Pulmonary artery endothelial cell (primary cell): ENCODE data around the gene ATP5MC2. TPM values are rescaled to one million over a fixed set of nuclear protein-coding genes. Genes with fewer than 3 reads are reported as not detected.
A peak's percentile ranks its signal among the peaks of the same experiment; 100 is the strongest.
"Not testable (repeated sequence)": the region's sequence is repeated elsewhere in the genome, so short reads cannot be mapped to it uniquely, and the experiment has no call there.

Source experiments
- DNase-seq: peaks from one replicate; pipeline ENCODE4 v3.0.0-alpha.2; 2011; ENCODE audit warnings: low read depth, low spot score
- total RNA-seq: library from RNA; depleted of rRNA; stranded (reverse); fragments of >200 nt; gene quantifications from 2 replicates; pipeline ENCODE4 v1.2.3, GENCODE V29; 2014

ATP5MC2 gene
- total RNA-seq, 1 donor from 2014 or later = 144 TPM

- no peak for DNase-seq
Measured at GRCh38 chr12:53653595-53653994, 22.3 kb downstream of the ATP5MC2 start.

- DNase-seq = no peak
Measured at GRCh38 chr12:53652366-53652765, 23.5 kb downstream of the ATP5MC2 start.

- no peak for DNase-seq
Measured at GRCh38 chr12:53651737-53652136, 24.1 kb downstream of the ATP5MC2 start.

- not testable (repeated sequence) for DNase-seq
Measured at GRCh38 chr12:53646300-53646699, 29.6 kb downstream of the ATP5MC2 start.

DNA sequence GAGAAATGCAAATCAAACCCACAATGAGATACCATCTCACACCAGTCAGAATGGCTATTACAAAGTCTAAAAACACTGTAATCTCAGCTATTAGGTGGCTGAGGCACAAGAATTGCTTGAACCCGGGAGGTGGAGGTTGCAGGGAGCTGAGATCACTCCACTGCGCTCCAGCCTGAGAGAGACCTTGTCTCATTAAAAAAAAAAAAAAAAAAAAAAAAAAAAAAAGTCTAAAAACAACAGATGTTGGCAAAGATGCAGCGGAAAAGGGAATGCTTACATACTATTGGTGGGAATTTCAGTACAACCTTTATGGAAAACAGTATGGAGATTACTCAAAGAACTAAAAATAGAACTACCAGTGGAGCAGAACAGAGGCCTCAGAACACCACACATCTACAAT lies 30.7 kb downstream of the ATP5MC2 start:
- DNase-seq = no peak

GRCh38 chr12:53644133-53644532 lies 31.8 kb downstream of the ATP5MC2 start:
- no peak for DNase-seq

DNA sequence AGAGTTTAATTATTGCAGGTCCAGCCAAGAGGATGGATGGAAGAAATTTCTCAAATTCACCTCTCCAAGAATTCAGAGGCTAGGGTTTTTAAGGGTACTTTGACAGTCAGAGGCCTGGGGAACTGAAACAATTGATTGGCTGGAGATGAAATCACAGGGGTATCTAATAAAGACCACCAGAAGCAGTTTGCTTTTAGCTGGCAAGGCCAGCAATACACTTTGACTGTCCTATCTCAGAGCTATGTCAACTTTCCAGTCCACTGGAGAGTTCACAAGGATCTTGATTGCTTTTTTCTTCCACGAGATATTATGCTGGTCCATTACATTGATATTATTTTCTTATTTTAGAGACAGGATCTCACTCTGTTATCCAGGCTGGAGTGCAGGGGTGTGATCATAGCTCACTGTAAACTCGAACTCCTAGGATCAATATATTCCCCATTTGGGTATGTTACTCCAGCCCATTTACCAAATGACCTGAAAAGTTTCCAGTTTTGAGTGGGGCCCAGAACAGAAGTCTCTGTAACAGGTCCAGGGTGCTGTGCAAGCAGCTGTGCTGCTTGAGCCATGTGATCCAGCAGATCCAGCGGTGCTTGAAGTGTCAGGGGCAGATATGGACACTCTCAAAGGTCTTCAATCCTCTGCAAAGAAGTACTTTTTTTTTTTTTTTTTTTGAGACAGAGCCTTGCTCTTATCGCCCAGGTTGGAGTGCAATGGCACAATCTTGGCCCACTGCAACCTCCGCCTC lies 32.5 kb downstream of the ATP5MC2 start:
- no peak for DNase-seq

GRCh38 chr12:53638057-53638456 lies 37.8 kb downstream of the ATP5MC2 start:
- no peak for DNase-seq

- DNase-seq = no peak
Measured at GRCh38 chr12:53636641-53637040, 39.2 kb downstream of the ATP5MC2 start.

DNA sequence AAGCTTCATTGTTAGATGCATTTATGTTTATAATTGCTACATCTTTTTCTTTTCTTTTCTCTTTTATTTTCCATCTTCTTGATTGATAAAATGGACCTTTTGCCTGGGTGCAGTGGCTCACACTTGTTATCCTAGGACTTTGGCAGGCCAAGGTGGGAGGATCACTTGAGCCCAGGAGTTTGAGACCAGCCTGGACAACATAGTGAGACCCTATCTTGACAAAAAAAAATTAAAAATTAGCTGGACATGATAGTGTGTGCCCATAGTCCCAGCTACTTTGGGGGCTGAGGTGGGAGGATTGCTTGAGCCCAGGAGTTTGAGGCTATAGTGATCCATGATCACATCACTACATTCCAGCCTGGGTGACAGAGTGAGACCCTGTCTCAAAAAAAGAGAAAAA lies 40.2 kb downstream of the ATP5MC2 start:
- not testable (repeated sequence) for DNase-seq

GRCh38 chr12:53631721-53632120 lies 44.2 kb downstream of the ATP5MC2 start:
- no peak for DNase-seq

GRCh38 chr12:53627919-53628318 lies 48.0 kb downstream of the ATP5MC2 start:
- no peak for DNase-seq

DNA sequence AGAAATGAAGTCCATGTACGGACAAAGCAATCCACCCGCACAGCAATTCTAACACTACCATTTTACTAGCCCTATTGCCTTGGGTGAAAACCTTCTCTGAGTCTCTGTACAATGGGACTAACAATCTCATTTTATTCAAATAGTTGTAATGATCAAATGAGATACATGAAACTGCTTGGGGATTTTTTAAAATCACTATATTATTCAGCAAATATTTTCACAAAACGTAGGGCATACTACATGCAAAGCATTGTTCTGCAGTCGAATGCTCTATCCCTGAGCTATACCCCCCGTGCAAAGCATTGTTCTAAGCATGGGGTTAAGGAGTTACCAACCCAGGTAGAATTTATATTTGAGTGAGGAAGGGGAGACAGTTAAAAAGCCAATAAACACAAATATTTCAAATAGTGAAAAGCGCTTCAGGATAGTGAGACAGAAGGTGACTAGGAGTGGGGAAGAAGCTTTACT lies 49.1 kb downstream of the ATP5MC2 start:
- DNase-seq = no peak

- peak; percentile 95 for DNase-seq
Measured at GRCh38 chr12:53625946-53626701, 49.8 kb downstream of the ATP5MC2 start, which contains the start of gene ATF7. Gene ATF7, minus strand, starts transcription at chr12:53626382. Its CDS starts 25,382 bp downstream, at chr12:53601000.

DNA sequence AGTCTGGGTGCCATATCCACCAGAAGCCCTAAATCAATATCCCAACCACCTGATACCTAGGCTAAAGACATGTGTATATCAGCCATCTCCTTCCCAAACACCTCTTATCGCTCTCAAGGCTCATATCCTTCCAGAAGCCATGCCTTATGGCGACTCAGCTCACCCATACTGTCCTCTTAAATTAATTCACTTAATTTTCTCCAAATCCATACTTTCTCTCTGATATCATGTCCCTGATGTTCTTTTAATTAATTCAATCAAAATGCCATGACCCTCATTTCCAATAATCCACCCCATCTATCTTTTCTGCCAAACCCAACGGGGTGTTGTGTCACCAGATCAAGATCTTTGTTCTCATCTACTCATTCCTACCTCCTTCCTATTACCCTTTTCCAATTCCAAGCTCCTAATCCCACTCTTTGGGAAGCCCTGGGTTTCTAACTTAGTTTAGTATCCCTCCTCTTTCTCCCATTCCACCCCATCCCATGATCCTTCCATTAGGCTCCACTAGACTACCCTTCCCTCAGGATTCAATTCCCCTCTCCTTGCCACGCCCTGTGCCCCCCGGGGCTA lies 50.4 kb downstream of the ATP5MC2 start:
- no peak for DNase-seq

DNA sequence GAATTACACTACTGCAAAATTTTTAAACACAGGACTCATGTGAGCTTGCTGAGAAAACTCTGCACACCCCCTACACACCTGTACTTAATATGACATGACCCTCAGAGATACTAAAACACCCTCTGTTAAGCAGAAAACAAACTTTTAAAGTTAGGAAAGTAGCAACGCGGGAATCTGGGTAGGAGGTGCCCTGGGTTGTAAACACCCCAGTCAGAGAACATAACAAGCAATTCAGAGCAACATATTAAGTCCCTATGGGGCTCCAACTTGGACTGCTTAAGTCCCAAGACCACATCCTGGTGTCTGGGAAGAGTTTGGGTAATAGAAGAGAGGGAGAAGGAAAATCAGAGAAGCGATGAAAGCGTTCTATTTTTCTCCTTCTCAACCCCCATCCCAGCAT lies 50.9 kb downstream of the ATP5MC2 start:
- no peak for DNase-seq

DNA sequence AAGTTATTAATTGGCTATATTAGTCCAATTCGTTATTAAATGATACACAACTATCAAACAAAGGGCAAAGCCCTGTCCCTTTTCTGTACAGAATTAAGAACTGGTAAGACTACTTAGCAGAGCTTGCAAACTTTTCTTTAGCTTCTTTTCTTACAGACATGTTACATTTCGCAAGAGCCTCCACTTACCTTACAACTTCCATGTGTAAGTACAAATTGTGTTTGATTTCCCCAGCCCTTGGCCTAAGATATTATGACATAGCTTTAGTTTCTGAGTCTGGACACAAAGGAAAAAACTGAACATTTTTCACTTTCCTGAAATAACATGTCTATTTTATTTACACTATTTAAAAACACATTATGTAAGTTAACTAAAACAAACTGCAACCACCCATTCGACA lies 51.4 kb downstream of the ATP5MC2 start:
- no peak for DNase-seq

GRCh38 chr12:53623548-53624385 lies 52.1 kb downstream of the ATP5MC2 start:
- DNase-seq = peak; percentile 53

GRCh38 chr12:53622724-53623123 lies 53.2 kb downstream of the ATP5MC2 start:
- DNase-seq = no peak

DNA sequence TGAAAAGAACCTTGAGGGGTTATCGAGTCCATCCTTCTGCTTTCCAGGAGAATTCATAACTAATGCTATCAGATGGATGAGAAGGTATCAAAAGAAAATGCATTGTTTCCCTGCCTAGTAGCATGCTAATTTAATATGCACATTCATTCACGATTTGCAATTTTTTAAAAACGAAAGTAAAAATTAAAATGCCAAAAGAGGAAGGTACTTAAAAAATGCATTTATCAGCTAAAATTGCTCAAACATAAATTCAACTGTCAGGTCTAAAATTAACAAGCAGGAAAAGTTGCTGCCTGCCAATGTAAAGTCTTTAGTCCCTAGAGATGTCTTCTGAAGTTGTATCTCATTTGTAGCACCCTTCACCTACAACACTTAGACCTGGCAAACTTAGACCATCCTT lies 57.6 kb downstream of the ATP5MC2 start:
- no peak for DNase-seq

- DNase-seq = no peak
Measured at GRCh38 chr12:53617700-53618099, 58.2 kb downstream of the ATP5MC2 start.
